OCI-LY7 (cell line): Measurements from ENCODE around the gene FLOT2. TPM values are rescaled to one million over a fixed set of nuclear protein-coding genes. Genes with fewer than 3 reads are reported as not detected.

ENCODE experiments used
- BruUV-seq: library from RNA; stranded (reverse); fragments of 400-500 nt; replicated peaks from 2 replicates; lab custom pipeline; 2021; lab: Mats Ljungman, UMichigan
- CTCF ChIA-PET: fragments of 300-600 bp; sonication (Branson Sonifier 250); formaldehyde crosslinking; loops from one replicate; lab custom pipeline; 2022; ENCODE audit warnings: antibody characterized with exemption; ENCODE audit not compliant: unreplicated experiment; lab: Charles Lee
- POLR2A ChIA-PET: fragments of 300-600 bp; sonication (Branson Sonifier 250); formaldehyde crosslinking; loops from one replicate; lab custom pipeline; 2022; ENCODE audit warnings: antibody characterized with exemption; lab: Charles Lee
- DNase-seq: peaks from one replicate; pipeline ENCODE4 v3.0.0-alpha.2; 2015; ENCODE audit warnings: low spot score
- H2AFZ ChIP-seq: fragments of 200-600 bp; sonication (generic), shearing (Covaris generic); 2 replicates; pipeline ENCODE4 v1.6.1; 2014; ENCODE audit warnings: mild to moderate bottlenecking, antibody characterized with exemption, low read length, moderate library complexity
- H3K27ac ChIP-seq: fragments of 200-600 bp; sonication (generic); 2 replicates; pipeline ENCODE4 v1.5.1; 2014; ENCODE audit warnings: mixed run types, low read depth, mild to moderate bottlenecking, moderate library complexity, low read length, inconsistent platforms; ENCODE audit not compliant: poor library complexity, severe bottlenecking
- H3K36me3 ChIP-seq: fragments of 200-600 bp; sonication (generic); 2 replicates; pipeline ENCODE4 v1.6.1; 2014; ENCODE audit warnings: mild to moderate bottlenecking, antibody characterized with exemption, low read length, moderate library complexity, mixed read lengths; ENCODE audit not compliant: insufficient read depth
- H3K4me1 ChIP-seq: fragments of 200-600 bp; sonication (generic); 2 replicates; pipeline ENCODE4 v1.5.1; 2014; ENCODE audit warnings: mild to moderate bottlenecking, low read length; ENCODE audit not compliant: insufficient read depth, poor library complexity, severe bottlenecking
- H3K4me2 ChIP-seq: fragments of 200-600 bp; sonication (generic); 2 replicates; pipeline ENCODE4 v1.6.1; 2014; ENCODE audit warnings: mild to moderate bottlenecking, low read length
- H3K4me3 ChIP-seq: fragments of 200-600 bp; sonication (generic); 2 replicates; pipeline ENCODE4 v1.5.1; 2014; ENCODE audit warnings: mild to moderate bottlenecking, low read depth, low read length; ENCODE audit not compliant: poor library complexity, severe bottlenecking
- H3K79me2 ChIP-seq: fragments of 200-600 bp; sonication (generic); 2 replicates; pipeline ENCODE4 v1.6.1; 2016; ENCODE audit warnings: low read depth, mild to moderate bottlenecking, low read length, moderate library complexity, mixed read lengths; ENCODE audit not compliant: insufficient read depth
- H3K9me2 ChIP-seq: fragments of 200-600 bp; sonication (generic); 2 replicates; pipeline ENCODE4 v1.6.1; 2016; ENCODE audit warnings: mild to moderate bottlenecking, low read length, mixed read lengths; ENCODE audit not compliant: insufficient read depth
- H3K9me3 ChIP-seq: fragments of 200-600 bp; sonication (generic); 2 replicates; pipeline ENCODE4 v1.6.1; 2014; ENCODE audit warnings: mild to moderate bottlenecking, mixed run types, low read length, mixed read lengths
- H4K20me1 ChIP-seq: fragments of 200-600 bp; sonication (generic); 2 replicates; pipeline ENCODE4 v1.6.1; 2014; ENCODE audit warnings: mild to moderate bottlenecking, antibody characterized with exemption, low read length, moderate library complexity, mixed read lengths; ENCODE audit not compliant: insufficient read depth
- CTCF ChIP-seq: fragments of 200-600 bp; sonication (generic); conservative IDR thresholded peaks from 2 replicates; pipeline ENCODE4 v1.5.1; 2014; ENCODE audit warnings: mild to moderate bottlenecking, antibody characterized with exemption, low read length, moderate library complexity, mixed read lengths
- EZH2phosphoT487 ChIP-seq: fragments of 200-600 bp; sonication (generic); IDR thresholded peaks from 2 replicates; pipeline ENCODE4 v1.6.1; 2018; ENCODE audit warnings: low read depth, borderline replicate concordance, mild to moderate bottlenecking, mixed run types, antibody characterized with exemption, low read length, moderate library complexity, mixed read lengths
- intact Hi-C: fragments of 100-400 bp; cut with micrococcal nuclease; formaldehyde crosslinking; loops from one replicate; pipeline ENCODE4 v1.10.0; 2022; ENCODE audit not compliant: unreplicated experiment
- total RNA-seq, 2 experiments: library from RNA; depleted of rRNA in 1 of 2; stranded (reverse); fragments of >200 nt in 1 of 2; shearing (Covaris generic) in 1 of 2; gene quantifications; 2 replicates each; pipeline ENCODE4 v1.2.3, GENCODE V29; 2014 to 2022

Gene FLOT2
- total RNA-seq, 2 experiments from 2014 or later, result 46.5 to 122 TPM

DNA sequence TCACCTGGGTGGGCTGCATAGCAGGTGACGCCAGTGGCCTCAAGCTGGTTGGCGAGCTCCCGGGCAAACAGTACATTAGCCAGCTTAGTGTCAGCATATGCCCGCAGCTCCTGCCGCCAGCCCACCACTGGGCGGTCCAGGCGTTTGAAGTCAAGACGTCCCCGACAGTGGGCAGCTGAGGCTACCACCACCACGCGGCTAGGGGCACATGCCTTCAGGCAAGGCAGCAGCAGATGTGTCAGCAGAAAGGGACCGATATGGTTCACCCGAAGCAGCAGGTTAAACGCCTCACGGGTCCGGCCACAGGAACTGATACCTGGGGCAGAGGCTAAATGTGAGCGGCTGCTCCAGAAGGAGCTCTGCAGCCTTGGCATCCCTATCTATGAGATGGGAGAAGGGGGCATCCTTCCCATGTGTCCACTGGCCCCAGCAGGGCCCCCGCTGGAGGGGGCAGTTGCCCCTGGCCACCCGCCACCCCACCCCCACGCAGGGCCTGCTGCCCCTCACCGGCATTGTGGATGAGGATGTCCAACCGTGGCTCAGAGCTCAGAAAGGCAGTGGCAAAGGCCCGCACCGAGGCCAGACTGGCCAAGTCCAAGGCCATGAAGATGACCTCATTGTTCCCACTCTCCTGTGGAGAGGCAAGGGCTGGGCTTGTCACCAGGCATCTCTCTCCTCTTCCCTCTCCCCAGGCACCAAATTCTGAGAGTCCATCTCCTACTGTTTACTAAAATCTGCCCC is 3.6 kb upstream of the FLOT2 start:
- intact Hi-C loops, result no loop called here
- POLR2A ChIA-PET, result interaction anchor here (1.0 kb wide), 1 partner anchor 50 kb away, joined by 3 read pairs; the partner anchor contains the start of gene PHF12
- TF ChIP-seq EZH2phosphoT487 (no peak), CTCF (no peak)

GRCh38 chr17:28899212-28899815 is 1.8 kb upstream of the FLOT2 start:
- Histone ChIP-seq H3K79me2 (peaks cover 41% of the 10 kb centered on the region), H2AFZ (no peak overlapping the region), H3K27ac (no peak overlapping the region), H3K4me1 (peaks cover 53% of the 10 kb centered on the region), H3K9me2 (no peaks in the 10 kb centered on the region), H3K36me3 (peaks cover 27% of the 10 kb centered on the region), H4K20me1 (no peaks in the 10 kb centered on the region), H3K9me3 (no peaks in the 10 kb centered on the region), H3K4me2 (no peak overlapping the region), H3K4me3 (no peak overlapping the region)
- no peak for TF ChIP-seq CTCF
- no peak for TF ChIP-seq EZH2phosphoT487
- intact Hi-C loops, result no loop called here
- ChIA-PET POLR2A (interaction anchor here (1.5 to 1.9 kb wide), 2 partner anchors 57 to 171 kb away, joined by 4 to 8 read pairs; partner anchors contain the start of genes FAM222B and NEK8), CTCF (interaction anchor here (0.6 kb wide), 1 partner anchor 33 kb away, joined by 3 read pairs; no protein-coding TSS in a partner anchor)
- no peak for DNase-seq
- BruUV-seq, result no TSS peak

More for the DNA sequence above, 3.6 kb upstream of the FLOT2 start:
- Histone ChIP-seq H3K79me2 (peaks cover 25% of the 10 kb centered on the region), H4K20me1 (no peaks in the 10 kb centered on the region), H3K4me1 (peaks cover 35% of the 10 kb centered on the region), H3K4me2 (peak overlapping the region; percentile 90), H3K4me3 (peak overlapping the region; percentile 77), H3K27ac (peak overlapping the region; percentile 80), H2AFZ (no peak overlapping the region), H3K9me2 (no peaks in the 10 kb centered on the region), H3K36me3 (peaks cover 31% of the 10 kb centered on the region), H3K9me3 (no peaks in the 10 kb centered on the region)
- no TSS peak for BruUV-seq
- CTCF ChIA-PET, result interaction anchor here (1.1 to 1.6 kb wide), 2 partner anchors 9 to 173 kb away, joined by 3 to 5 read pairs; partner anchors contain the start of gene NEK8
- peak; percentile 48 for DNase-seq
